Melanocyte of skin (primary cell): ENCODE results near the gene ZNF639. TPM values are rescaled to one million over a fixed set of nuclear protein-coding genes. Genes with fewer than 3 reads are reported as not detected.

ENCODE experiments used
- total RNA-seq, 2 donors: library from RNA; depleted of rRNA; stranded (reverse); fragments of >200 nt; gene quantifications; 2 replicates each; pipeline ENCODE4 v1.2.3, GENCODE V29; 2012

Gene ZNF639, protein sequence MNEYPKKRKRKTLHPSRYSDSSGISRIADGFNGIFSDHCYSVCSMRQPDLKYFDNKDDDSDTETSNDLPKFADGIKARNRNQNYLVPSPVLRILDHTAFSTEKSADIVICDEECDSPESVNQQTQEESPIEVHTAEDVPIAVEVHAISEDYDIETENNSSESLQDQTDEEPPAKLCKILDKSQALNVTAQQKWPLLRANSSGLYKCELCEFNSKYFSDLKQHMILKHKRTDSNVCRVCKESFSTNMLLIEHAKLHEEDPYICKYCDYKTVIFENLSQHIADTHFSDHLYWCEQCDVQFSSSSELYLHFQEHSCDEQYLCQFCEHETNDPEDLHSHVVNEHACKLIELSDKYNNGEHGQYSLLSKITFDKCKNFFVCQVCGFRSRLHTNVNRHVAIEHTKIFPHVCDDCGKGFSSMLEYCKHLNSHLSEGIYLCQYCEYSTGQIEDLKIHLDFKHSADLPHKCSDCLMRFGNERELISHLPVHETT
- 10 to 100 TPM; 27.2 to 36.6 TPM for total RNA-seq

DNA sequence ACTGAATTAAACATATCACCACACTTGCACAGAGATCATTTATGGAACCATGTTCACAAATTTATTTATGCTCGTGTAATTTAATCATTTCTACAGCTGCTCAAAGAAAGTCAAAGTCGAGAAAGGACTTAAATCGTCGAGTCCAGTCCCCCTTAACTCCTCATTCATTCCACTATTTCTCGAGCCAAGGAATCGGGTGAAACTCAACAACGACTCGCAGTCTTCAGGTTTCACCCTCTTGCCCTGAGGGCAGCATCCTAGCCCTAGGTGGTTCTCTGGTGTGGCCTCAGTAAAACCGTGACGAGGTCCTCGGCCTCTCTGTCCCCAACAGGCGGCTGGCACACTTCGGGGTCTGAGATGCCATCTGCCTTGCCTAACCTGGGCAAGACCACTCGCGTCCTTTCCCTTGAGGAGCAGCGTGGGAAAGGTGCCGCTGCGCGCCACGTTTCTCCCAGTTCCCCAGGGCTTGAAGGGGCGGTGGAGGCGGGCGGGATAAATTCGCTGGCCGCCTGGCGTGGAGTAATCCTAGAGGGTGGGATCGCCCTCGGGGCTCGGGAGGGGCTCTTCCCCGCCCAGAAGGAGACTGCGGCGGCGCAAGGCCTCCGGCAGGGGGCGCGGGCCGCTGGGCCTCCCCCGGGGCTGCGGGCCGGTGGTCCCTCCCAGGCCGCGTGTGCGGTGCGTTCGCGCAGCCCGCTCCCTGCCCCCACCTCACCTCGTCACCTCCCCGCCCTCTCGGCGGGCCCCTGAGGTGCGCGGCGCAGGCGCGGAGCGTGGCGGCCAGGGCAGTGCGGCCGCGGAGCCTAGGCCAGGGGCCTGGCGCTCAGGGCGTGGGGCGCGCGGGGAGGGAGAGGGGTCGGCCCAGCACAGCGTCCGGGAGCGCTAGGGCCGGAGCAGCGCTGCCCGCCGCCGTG, at the start of gene ZNF639:
ZNF639 (plus strand) TSS at position 746 of the 911 bp plus-strand sequence. CDS start 5,263 bp downstream, outside the sequence.

DNA sequence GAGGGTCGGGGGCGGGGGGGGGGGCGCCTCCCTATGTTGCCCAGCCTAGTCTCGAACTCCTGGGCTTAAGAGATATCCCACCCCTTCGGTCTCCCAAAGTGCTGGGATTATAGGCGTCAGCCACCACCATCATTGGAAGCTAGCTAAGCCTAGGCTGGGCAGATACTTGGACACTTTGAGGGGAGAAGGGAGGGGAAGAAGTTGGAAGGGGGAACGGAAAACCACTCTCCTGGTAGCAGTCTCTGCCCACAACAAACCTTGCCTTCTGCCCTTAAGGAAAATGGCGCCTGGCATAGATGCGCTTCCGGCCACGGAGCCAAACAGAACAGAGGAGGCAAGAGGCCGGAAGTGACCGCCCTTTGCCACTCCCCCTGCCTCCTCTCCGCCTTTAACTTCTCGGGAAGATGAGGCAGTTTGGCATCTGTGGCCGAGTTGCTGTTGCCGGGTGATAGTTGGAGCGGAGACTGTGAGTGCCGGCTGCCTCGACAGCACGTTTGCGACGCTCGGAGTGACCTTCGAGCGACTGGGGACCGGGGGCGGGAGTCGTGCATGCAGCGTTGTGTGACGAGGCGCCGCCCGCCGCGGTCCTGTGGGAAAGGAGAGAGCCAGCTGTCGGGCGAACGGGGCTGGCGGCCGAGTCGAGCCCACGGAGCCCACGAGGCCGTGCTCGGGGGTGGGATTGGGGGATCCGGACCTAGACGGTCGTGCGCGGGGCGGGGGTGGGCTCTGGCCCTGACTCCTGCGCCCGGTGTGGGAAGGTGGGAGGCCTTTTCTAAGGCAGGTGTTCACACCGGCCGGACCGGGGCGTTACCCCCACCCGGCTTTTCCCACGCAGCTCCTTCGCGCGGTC, 24.7 kb downstream of the ZNF639 start, which contains the start of gene MFN1:
MFN1 (plus strand) TSS at position 365 of the 850 bp plus-strand sequence. CDS start 1,143 bp downstream, outside the sequence.

Other genes starting within 250 kb of the ZNF639 start
- gene PIK3CA, start 174.7 kb upstream of the ZNF639 start, total RNA-seq: 10 to 100 TPM; 14.1 to 18.3 TPM
- 1 to 10 TPM; 1.3 to 1.4 TPM for gene KCNMB3, start 71.9 kb upstream of the ZNF639 start, total RNA-seq
- 10 to 100 TPM; 34.4 to 36.6 TPM for gene MFN1, start 24.7 kb downstream of the ZNF639 start, total RNA-seq
- 100 to 1,000 TPM in 1 of 2 donors, 10 to 100 TPM in 1; 90.5 to 114 TPM for gene GNB4, start 128.4 kb downstream of the ZNF639 start, total RNA-seq
- gene ACTL6A, start 239.9 kb downstream of the ZNF639 start, total RNA-seq: 10 to 100 TPM; 31.3 to 66.6 TPM